Panc1 (cell line): Measurements from ENCODE around the gene DIAPH2. TPM values are rescaled to one million over a fixed set of nuclear protein-coding genes. Genes with fewer than 3 reads are reported as not detected.

Experiments used
- ATAC-seq: fragments of 200-7000 bp; cut with Tn5 transposase; 2 replicates; pipeline ENCODE4 v1.9.1; 2020; ENCODE audit warnings: mild to moderate bottlenecking, moderate library complexity
- BruUV-seq: library from RNA; stranded (reverse); fragments of 400-500 nt; replicated peaks from 2 replicates; lab custom pipeline; 2021; lab: Mats Ljungman, UMichigan
- CTCF ChIA-PET: fragments of 300-600 bp; sonication (Branson Sonifier 250); formaldehyde crosslinking; loops from one replicate; lab custom pipeline; 2022; ENCODE audit warnings: antibody characterized with exemption; lab: Charles Lee
- POLR2A ChIA-PET: fragments of 300-600 bp; sonication (Branson Sonifier 250); formaldehyde crosslinking; loops from one replicate; lab custom pipeline; 2022; ENCODE audit warnings: antibody characterized with exemption; lab: Charles Lee
- DNase-seq: peaks from one replicate; pipeline ENCODE4 v3.0.0-alpha.2; 2010; ENCODE audit warnings: low read depth, low spot score
- H3K27ac ChIP-seq: 2 replicates; pipeline ENCODE4 v1.5.1; 2011; ENCODE audit warnings: mild to moderate bottlenecking, low read length, inconsistent platforms
- H3K27me3 ChIP-seq: fragments of 200-500 bp; sonication (Bioruptor generic); 2 replicates; pipeline ENCODE4 v1.6.0; 2014; ENCODE audit warnings: low read length, inconsistent platforms; ENCODE audit not compliant: control insufficient read depth, insufficient read depth
- H3K36me3 ChIP-seq: fragments of 200-500 bp; sonication (Bioruptor generic); 2 replicates; pipeline ENCODE4 v1.5.1; 2014; ENCODE audit warnings: inconsistent platforms, mild to moderate bottlenecking, low read length, moderate library complexity; ENCODE audit not compliant: control insufficient read depth, insufficient read depth
- H3K4me1 ChIP-seq: 2 replicates; pipeline ENCODE4 v1.5.1; 2011; ENCODE audit warnings: inconsistent platforms, mild to moderate bottlenecking, low read length, moderate library complexity; ENCODE audit not compliant: control insufficient read depth, insufficient read depth
- H3K4me3 ChIP-seq, 2 experiments: 2 replicates each; pipeline ENCODE4 v1.5.1; 2011 to 2012; ENCODE audit warnings: low read depth in 2 of 2, low read length in 2 of 2, mild to moderate bottlenecking in 2 of 2, inconsistent platforms in 1 of 2, moderate library complexity in 1 of 2
- H3K9me3 ChIP-seq: fragments of 200-500 bp; sonication (Bioruptor generic); 2 replicates; pipeline ENCODE4 v1.5.1; 2014; ENCODE audit warnings: low read depth, mild to moderate bottlenecking, inconsistent platforms, low read length, moderate library complexity; ENCODE audit not compliant: control insufficient read depth, insufficient read depth
- POLR2AphosphoS5 ChIP-seq: IDR thresholded peaks from 2 replicates; pipeline ENCODE4 v1.6.1; 2012; ENCODE audit warnings: mild to moderate bottlenecking, low read depth, low read length, moderate library complexity
- SIN3A ChIP-seq: IDR thresholded peaks from 2 replicates; pipeline ENCODE4 v1.6.1; 2012; ENCODE audit warnings: low read depth, mild to moderate bottlenecking, low read length, moderate library complexity, borderline replicate concordance; ENCODE audit not compliant: insufficient read depth
- TCF7L2 ChIP-seq: IDR thresholded peaks from 2 replicates; pipeline ENCODE4 v1.6.1; 2011; ENCODE audit warnings: mild to moderate bottlenecking, low read depth, low read length, inconsistent platforms
- in situ Hi-C: cut with HindIII; loops from 2 replicates; pipeline ENCODE4 v1.10.0; 2016; ENCODE audit warnings: low sequenced_read_pairs, low pct_unique_long_range_greater_than_20kb
- intact Hi-C: fragments of 100-400 bp; cut with micrococcal nuclease; formaldehyde crosslinking; loops from one replicate; pipeline ENCODE4 v1.10.0; 2022; ENCODE audit not compliant: unreplicated experiment
- total RNA-seq: library from RNA; stranded (reverse); gene quantifications from one replicate; pipeline ENCODE4 v1.2.1, GENCODE V29; 2021; ENCODE audit not compliant: unreplicated experiment
- TF ChIP-seq, protein P1 (sequence below), 2 experiments: IDR thresholded peaks; 2 replicates each; pipeline ENCODE4 v1.6.1; 2011 to 2012; ENCODE audit warnings: low read depth in 2 of 2, control low read depth in 1 of 2, low read length in 1 of 2, mild to moderate bottlenecking in 1 of 2, moderate library complexity in 1 of 2; ENCODE audit not compliant: insufficient read depth in 1 of 2
- TF ChIP-seq, protein P2 (sequence below): fragments of 450-650 bp; IDR thresholded peaks from 2 replicates; pipeline ENCODE4 v1.5.1; 2017; ENCODE audit warnings: mild to moderate bottlenecking

Gene DIAPH2
- total RNA-seq, 1 experiment from 2014 or later, result 17.0 TPM

DNA sequence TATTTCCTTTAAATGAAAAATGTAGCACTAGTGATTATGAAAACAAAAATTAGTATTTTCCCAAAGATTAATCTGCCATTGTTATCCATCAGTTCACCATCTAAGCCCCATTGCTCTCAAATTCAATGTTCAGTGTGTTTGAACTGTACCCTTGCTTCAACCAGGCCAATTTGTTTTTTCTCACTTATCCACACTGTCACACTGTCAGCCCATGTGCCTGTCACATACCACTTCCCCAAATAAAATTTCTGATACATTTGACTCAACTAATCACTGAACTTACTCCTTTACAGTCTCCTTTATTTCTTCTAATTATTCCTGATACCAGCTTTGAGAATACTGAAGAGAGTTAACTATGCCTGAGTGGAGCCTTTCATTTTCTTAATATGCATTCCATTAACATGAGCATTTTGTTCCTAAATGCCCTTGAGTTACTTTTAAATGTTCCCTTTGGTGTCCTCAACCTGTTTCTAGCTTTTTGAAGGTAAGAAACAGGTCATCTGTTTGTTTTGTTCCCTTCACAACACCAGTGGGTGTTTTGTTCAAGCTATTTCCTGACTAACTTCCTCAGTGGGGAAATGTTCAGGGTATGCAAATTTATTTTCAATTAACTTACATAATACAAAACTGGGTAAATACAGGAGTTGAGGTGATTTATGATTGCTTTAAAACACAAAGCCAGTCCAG lies 316.2 kb downstream of the DIAPH2 start:
- no peak for DNase-seq
- no TSS peak for BruUV-seq
- Histone ChIP-seq H3K27ac (no peak overlapping the region), H3K27me3 (no peaks in the 10 kb centered on the region), H3K9me3 (no peaks in the 10 kb centered on the region), H3K36me3 (no peaks in the 10 kb centered on the region), H3K4me3 (no peak overlapping the region), H3K4me1 (no peaks in the 10 kb centered on the region)
- ATAC-seq, result no peak
- intact Hi-C loops (no loop called here), in situ Hi-C loops (no loop called here)
- TF ChIP-seq SIN3A, result no peak
- TF ChIP-seq, protein P1, sequence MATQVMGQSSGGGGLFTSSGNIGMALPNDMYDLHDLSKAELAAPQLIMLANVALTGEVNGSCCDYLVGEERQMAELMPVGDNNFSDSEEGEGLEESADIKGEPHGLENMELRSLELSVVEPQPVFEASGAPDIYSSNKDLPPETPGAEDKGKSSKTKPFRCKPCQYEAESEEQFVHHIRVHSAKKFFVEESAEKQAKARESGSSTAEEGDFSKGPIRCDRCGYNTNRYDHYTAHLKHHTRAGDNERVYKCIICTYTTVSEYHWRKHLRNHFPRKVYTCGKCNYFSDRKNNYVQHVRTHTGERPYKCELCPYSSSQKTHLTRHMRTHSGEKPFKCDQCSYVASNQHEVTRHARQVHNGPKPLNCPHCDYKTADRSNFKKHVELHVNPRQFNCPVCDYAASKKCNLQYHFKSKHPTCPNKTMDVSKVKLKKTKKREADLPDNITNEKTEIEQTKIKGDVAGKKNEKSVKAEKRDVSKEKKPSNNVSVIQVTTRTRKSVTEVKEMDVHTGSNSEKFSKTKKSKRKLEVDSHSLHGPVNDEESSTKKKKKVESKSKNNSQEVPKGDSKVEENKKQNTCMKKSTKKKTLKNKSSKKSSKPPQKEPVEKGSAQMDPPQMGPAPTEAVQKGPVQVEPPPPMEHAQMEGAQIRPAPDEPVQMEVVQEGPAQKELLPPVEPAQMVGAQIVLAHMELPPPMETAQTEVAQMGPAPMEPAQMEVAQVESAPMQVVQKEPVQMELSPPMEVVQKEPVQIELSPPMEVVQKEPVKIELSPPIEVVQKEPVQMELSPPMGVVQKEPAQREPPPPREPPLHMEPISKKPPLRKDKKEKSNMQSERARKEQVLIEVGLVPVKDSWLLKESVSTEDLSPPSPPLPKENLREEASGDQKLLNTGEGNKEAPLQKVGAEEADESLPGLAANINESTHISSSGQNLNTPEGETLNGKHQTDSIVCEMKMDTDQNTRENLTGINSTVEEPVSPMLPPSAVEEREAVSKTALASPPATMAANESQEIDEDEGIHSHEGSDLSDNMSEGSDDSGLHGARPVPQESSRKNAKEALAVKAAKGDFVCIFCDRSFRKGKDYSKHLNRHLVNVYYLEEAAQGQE (IDR thresholded peaks at IDR 0.05; ENCODE audit: insufficient read depth in 1 of 2, low read depth in 2 of 2, low read length in 1 of 2), result no peak
- no peak for TF ChIP-seq POLR2AphosphoS5
- TF ChIP-seq, protein P2, sequence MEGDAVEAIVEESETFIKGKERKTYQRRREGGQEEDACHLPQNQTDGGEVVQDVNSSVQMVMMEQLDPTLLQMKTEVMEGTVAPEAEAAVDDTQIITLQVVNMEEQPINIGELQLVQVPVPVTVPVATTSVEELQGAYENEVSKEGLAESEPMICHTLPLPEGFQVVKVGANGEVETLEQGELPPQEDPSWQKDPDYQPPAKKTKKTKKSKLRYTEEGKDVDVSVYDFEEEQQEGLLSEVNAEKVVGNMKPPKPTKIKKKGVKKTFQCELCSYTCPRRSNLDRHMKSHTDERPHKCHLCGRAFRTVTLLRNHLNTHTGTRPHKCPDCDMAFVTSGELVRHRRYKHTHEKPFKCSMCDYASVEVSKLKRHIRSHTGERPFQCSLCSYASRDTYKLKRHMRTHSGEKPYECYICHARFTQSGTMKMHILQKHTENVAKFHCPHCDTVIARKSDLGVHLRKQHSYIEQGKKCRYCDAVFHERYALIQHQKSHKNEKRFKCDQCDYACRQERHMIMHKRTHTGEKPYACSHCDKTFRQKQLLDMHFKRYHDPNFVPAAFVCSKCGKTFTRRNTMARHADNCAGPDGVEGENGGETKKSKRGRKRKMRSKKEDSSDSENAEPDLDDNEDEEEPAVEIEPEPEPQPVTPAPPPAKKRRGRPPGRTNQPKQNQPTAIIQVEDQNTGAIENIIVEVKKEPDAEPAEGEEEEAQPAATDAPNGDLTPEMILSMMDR, result no peak
- no peak for TF ChIP-seq TCF7L2
- ChIA-PET POLR2A (no interaction called here), CTCF (no interaction called here)

DNA sequence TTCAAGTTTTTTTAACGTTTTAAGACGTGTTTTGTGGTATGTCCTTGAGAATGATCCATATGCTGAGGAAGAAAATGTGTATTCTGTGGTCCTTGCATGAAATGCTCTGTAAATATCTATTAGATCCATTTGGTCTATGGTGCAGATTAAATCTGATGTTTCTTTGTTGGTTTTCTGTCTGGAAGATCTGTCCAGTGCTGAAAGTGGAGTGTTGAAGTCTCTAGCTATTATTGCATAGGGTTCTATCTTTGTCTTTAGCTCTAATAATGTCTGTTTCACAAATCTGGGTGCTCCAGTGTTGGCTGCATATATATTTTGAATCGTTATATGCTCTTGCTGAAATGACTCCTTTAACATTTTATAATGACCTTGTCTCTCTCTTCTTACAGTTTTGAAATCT lies 321.5 kb downstream of the DIAPH2 start:
- intact Hi-C loops, result no loop called here
- ChIA-PET POLR2A (no interaction called here), CTCF (no interaction called here)
- Histone ChIP-seq H3K36me3 (no peaks in the 10 kb centered on the region), H3K4me1 (no peaks in the 10 kb centered on the region), H3K4me3 (no peak overlapping the region), H3K27me3 (no peaks in the 10 kb centered on the region), H3K27ac (no peak overlapping the region), H3K9me3 (no peaks in the 10 kb centered on the region)
- BruUV-seq, result no TSS peak
- ATAC-seq (no peak), DNase-seq (no peak)
- TF ChIP-seq SIN3A, result no peak
- TF ChIP-seq TCF7L2, result no peak
- TF ChIP-seq, protein P2, result no peak
- no peak for TF ChIP-seq POLR2AphosphoS5
- TF ChIP-seq, protein P1 (IDR thresholded peaks at IDR 0.05; ENCODE audit: insufficient read depth in 1 of 2, low read depth in 2 of 2, low read length in 1 of 2), result peak in 1 of 2 experiments; percentile 65; a peak in 2 of 4 replicates
- in situ Hi-C loops, result no loop called here
